Left cardiac atrium (tissue), 4 donors: Measurements from ENCODE around the gene CSRP1. TPM values are rescaled to one million over a fixed set of nuclear protein-coding genes. Genes with fewer than 3 reads are reported as not detected.
"Not testable (repeated sequence)": the region's sequence is repeated elsewhere in the genome, so short reads cannot be mapped to it uniquely, and the experiment has no call there.

ENCODE experiments used
- ATAC-seq, 2 donors: fragments of 200-7000 bp; cut with Tn5 transposase; one replicate each; pipeline ENCODE4 v1.9.1; 2020; ENCODE audit warnings: mild to moderate bottlenecking in 2 of 2, moderate library complexity in 2 of 2
- DNase-seq: peaks from one replicate; pipeline ENCODE4 v3.0.0-alpha.2; 2020
- intact Hi-C, 2 donors: fragments of 100-400 bp; cut with DNase I; formaldehyde crosslinking; loops; one replicate each; pipeline versions ENCODE4 v1.14.1 to v1.15.1; 2022 to 2023
- total RNA-seq, 2 donors: library from RNA; stranded (reverse); fragmentation: NEBNext Ultra II Directional; extraction: Animal tissue kit (Norgen Biotek cat#: 25700); gene quantifications; one replicate each; pipeline ENCODE4 v1.2.1, GENCODE V29; 2021
- donor health status: DM: no; HTN: yes; CAD: no.
- donor health status: DM: no; HTN: yes; CAD: no; lungs with severe emphysema.
- donor health status: DM: yes; HTN: yes; CAD: no.
- donor health status: Dilated cardiomyopathy.

CSRP1 gene
- total RNA-seq, 2 donors from 2014 or later: 95.1 to 154 TPM

DNA sequence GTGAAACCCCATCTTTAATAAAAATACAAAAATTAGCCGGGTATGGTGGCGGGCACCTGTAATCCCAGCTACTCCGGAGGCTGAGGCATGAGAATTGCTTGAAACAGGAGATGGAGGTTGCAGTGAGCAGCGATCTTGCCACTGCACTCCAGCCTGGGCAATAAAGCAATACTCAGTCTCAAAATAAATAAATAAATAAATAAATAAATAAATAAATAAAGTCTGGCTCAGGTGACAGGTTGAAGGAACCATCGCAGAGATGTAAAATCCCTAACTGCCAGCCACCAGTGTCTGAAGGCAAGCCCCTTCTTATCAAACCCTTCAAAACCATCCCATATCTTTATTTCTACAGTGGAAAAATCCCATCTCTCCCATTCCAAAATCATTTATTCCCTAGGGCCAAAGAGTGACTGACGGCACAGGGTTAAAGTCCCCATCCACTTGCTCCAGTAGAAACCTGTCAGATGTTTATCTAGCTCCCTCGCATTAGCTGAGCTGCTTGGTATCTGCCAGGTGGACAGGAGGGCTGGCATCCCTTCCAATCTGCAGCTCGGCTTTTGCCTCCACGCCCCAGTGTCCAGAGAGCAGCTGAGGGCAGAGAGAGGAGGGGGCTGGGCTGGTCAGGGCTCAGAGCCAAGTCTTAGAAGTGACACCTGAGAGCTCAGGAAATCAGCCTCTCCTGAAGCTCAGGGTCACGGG, 5.0 kb downstream of the CSRP1 start:
- intact Hi-C loops: no loop called here
- DNase-seq (no peak), ATAC-seq (no peak)

DNA sequence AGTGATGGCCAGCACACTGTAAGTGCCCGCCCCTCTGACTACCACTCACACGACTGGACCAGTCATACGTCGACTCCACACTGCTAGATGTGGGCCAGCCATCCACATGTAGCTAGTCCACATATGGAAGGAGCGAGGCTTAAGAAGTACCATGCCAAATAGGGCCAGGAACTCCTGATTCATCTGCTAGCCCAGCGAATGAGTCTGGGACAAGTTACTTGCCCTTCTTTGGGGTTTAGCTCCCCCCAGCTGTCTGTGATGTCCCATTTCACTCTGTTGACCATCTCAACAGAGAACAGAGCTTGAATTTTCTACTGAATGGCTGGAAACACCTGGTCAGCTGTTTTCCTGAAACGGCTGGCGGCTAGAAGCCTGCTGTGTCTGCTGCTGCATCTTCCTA, 5.8 kb downstream of the CSRP1 start:
- DNase-seq (no peak), ATAC-seq (no peak)
- intact Hi-C loops: no loop called here

DNA sequence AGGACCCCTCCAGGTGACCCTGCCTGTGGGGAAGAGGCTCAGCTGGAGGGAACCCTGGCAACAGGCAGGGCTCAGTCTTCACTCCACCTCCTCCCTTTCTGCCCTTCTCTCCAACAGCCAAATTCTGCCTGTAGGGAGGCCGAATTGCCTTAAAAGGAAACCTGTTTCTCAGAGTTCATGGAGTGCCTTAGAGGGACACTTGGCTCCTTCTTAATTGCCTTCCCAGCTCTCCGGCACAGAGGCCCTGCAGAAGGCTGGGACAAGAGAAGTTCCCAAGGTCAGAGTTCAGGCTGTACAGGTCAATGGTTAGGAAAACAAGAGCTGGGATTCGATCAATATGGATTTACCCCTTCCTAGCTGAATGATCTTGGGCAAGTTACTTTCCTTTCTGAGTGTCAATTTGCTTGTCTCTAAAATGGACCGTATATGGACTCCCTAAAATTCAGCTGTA, 6.2 kb downstream of the CSRP1 start:
- peak; percentile 17 to 49 for ATAC-seq
- no peak for DNase-seq
- intact Hi-C loops: no loop called here

DNA sequence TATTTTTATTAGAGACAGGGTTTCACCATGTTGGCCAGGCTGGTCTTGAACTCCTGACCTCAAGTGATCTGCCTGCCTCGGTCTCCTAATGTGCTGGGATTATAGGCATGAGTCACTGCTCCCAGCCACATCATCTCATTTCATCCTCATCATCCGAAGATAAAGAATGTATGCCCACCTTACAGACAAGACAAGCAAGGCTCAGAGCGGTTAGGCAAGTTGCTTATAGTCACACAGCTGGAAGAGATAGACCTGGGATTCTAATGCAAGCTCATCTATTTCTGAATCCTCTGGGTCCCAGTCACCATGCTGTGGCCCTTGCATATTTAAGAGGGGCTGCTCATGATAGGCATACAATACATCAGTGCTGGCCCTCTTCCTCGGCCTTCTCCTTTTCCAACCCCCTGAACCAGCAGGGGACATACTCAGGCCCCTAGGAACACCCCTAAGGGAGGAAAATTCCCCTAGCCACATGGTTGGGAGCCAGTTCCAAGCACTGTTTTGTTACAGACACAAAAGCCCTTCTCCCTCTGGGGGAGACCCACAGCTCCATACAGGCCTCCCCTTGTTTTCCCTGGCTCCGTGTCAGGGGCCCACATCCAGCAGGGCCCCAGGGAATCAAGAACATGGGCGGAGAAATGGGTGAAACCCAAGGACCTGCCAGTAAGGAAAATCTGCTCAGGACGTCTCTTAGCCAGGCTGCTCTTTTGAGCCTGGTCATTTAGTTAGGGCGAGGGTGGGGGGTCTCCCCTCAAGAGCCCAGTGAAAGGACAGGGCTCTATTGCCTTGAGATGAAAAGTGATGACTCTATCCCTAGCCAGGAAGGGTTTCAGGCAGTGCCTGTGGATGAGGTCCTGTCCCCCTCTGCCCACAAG, 6.9 kb downstream of the CSRP1 start:
- DNase-seq: peak; percentile 44
- intact Hi-C loops: no loop called here
- peak; percentile 5 to 38 for ATAC-seq

DNA sequence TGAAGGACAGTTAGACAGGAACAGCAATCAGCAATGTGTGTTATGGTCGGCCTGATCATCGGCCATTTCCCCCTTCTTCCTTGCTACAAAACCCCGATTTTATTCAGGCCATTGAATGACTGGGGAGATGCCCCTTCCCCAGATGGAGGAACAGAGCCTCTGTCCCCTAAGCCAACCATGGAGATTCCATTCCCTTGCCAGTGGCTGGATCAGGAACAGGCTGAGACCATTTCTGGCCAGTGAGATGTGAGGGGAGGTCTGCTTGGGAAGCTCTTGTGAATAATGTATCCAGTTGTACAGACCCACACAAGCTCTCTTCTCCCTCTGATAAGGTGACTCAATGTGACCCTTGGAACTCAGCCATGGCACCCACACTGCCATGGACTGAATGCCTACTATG, 7.7 kb downstream of the CSRP1 start:
- ATAC-seq (no peak), DNase-seq (no peak)
- intact Hi-C loops: no loop called here

DNA sequence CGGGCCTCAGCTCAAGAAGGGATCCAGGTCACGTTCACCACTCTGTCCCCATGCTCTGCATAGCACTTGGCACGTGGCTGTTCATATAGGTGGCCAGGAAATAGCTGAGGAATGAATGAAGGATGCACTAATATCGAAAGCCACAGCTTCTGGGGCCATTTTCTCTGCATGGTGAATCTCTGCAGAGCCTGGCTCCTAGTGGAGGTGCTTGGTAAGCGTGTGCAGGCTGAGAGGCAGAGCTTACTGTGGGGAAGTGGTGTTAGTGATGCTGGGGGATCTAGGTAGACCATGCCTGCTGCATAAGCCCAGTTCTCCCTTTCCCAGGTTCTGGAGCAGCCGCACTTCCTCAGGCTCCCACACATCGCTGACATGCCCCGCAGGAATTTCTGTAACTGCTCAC, 8.3 kb downstream of the CSRP1 start:
- ATAC-seq (no peak), DNase-seq (no peak)
- intact Hi-C loops: no loop called here

DNA sequence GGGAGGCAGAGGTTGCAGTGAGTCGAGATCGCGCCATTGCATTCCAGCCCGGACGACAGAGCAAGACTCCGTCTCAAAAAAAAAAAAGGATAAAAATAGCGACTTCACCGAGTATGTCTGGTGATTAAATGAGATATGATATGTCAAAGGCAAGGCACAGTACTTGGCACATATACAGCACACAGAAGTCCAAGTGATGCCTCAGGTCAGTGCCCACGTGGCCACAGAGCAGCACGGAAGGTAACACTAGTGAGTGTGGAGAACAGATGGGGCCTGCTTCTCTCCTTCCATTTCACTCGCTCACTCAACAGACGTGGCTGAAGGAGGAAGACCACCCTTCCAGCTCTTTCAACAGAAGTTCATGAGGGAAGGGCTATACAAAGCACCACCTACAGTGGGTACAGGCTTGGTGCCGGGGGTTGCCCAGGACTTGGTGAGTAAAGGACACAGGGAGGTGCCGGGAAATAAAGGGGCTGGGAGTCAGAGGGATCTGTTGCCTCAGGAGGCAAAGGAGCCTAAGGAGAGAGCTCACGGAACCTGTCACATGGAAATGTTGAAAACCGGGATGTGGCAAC, 8.9 kb downstream of the CSRP1 start:
- no peak for ATAC-seq
- no peak for DNase-seq
- intact Hi-C loops: no loop called here

DNA sequence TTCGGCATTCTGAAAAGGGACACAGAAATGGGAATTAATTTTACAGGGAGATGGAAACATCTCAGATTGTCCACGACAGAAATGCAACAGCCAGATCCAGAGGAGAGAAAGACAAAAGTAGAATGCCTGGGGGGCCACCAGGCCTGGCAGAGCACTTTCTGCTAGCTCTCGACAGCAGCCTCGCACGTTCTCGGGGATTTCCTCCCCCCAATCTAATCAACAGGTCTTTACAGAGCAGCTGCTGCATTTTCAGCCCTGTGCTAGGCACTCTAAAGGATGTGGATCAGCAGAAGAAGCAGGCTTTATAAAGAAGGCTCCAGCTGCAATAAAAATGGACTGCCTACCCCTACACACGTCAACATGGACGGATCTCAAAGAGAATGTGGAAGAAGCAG, 10.6 kb downstream of the CSRP1 start:
- intact Hi-C loops: no loop called here
- DNase-seq: no peak
- no peak for ATAC-seq

DNA sequence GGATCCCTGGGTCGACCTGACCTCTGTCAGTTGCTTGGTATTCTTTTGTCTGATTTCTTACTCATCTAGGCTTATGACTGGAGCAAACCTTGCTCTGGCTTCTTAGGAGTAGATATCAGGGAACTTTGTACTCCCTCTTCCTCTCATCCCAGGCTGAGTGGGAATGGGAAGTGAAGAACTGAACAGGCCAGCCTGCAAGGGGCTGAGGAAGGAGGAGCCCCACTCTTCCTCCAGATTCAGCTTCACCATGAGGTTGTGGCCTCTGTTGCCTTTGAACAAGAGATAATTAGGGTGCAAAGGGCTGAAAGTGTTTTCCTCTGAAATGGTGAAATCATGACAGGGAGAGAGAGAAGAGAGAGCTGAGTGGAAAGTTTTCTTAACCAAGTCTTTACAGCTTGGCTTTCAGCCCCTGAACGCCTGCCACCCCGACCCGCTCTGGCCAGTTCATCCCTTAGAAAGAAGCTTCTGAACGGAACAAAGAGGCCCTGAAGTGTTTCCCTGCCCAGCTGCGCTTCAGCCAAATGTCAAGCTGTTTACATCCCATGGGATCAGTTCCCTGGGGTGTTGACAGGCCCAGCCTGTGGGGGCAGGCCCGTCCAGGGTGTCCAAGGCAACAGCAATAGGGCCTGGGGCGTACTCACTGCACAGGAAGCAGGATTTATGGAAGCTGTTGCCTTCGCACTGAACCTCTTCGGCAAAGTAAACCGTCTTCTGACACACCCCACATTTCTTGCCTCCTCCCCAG, 11.2 kb downstream of the CSRP1 start:
- DNase-seq: peak; percentile 77
- intact Hi-C loops: no loop called here
- ATAC-seq: peak; percentile 72 to 73

DNA sequence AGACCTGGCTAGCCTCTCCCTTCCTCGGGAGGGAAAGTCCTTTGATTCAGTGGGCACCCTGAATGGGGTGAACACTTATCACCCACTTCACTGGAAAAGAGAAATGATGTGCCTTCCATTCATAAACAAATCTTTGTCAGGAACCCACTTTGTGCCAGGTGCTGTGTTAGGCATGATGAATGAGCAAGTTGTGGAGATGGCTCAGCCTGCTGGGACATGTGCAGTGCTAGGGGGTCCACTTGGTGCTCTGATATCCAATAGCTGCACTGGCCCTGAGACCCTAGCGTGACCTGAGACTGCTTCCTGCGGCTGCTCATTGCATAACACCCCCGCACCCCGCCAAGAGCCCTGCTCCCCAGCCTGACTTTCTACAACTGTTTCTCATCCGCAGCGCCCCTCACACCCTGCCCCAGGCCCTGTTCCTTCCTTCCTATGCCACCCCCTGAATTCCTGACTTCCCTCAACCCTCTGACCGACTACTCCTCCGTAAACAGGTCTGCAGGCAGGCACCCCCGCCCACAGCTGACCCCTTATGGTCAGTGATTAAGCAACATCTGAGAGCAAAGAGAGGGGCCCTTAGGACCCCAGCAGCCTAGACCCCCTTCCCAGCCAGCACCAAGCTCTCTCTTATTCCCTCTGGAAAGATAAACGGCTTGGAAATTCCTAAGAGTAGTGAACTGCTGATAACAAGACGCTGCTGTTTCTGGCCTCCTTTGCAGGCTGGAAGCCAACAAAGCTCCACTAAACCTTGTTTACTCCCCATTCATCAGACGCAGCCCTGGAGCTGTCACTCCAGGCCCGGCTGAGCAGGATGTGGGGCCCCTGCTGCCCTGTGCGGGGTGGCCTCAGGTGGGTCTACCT, 12.9 kb downstream of the CSRP1 start:
- DNase-seq: peak; percentile 65
- ATAC-seq: peak; percentile 42 to 47
- intact Hi-C loops: no loop called here

DNA sequence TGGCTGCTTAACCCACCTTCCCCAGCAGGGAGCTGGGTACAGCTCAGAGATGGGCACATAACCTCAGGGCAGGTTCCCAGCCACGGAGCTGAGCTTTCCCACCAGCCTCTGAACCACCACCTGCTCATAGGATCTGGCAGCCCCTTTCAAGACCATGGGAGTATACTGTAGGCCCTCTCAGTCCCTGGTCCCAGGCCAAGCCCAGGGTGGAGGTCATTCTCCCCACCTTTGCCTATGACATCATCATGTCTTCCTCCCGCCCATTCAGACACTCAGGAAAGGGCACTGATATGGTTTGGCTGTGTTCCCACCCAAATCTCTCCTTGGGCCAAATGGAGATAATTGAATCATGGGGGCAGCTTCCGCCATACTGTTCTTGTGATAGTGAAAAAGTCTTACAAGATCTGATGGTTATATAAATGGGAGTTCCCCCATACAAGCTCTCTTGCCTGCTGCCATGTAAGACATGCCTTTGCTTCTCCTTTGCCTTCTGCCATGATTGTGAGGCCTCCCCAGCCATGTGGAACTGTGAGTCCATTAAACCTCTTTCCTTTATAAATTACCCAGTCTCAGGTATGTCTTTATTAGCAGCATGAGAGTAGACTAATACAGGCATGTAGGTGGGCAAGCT, 13.8 kb downstream of the CSRP1 start:
- ATAC-seq: peak in 1 of 2 donors; percentile 34
- intact Hi-C loops: not testable (repeated sequence)
- DNase-seq: peak; percentile 51

DNA sequence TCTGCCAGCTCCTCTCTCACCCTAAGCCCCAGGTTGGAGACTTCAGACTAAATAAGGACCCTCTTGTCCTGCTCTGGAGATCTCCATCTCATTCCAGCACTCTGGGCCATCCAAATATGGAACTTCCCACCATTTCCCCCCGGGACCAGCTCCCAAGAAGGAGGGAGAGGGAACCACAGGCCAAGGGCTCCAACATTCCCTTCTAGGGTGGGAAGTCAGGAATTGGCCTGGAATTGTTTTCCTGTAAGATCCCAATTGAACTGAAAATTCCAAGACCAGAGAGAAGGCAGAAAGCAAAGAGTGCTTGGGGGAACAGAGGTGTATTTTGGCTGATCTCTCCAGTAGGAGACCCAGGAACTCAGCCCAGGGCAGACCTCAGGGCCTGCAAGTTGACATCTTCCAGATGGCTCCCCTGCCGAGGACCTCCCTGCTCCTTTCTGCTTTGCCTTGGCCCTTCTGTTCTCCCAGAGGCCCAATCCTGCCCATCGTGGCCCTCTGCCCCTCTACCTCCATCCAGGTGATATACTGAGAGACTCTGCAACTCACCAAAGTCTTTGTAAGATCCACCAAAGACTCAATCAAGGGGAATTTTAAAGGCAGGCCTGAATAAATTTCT, 14.9 kb downstream of the CSRP1 start:
- DNase-seq: no peak
- intact Hi-C loops: no loop called here

DNA sequence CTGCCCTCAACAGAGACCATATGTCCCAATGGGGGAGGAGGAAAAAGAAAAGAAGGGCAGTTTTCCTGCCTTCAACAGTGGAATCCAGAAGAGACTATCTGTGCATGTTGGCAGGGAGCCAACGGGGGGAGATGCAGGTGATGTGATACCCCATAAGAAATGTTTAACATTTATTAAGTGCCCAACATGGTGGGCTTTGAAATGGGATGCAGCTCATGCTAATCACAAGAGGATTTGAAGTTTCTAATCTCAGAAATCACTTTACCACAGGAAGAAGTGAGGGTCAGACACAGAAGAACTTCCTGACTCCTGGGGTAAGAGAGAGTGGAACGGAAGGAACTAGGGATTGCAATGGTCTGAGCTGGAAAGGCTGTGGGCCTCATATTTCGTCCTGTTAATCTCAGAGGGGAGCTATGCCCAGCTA, 16.2 kb downstream of the CSRP1 start:
- ATAC-seq (no peak), DNase-seq (no peak)
- intact Hi-C loops: no loop called here

More for the DNA sequence above, 14.9 kb downstream of the CSRP1 start:
- ATAC-seq: no peak

DNA sequence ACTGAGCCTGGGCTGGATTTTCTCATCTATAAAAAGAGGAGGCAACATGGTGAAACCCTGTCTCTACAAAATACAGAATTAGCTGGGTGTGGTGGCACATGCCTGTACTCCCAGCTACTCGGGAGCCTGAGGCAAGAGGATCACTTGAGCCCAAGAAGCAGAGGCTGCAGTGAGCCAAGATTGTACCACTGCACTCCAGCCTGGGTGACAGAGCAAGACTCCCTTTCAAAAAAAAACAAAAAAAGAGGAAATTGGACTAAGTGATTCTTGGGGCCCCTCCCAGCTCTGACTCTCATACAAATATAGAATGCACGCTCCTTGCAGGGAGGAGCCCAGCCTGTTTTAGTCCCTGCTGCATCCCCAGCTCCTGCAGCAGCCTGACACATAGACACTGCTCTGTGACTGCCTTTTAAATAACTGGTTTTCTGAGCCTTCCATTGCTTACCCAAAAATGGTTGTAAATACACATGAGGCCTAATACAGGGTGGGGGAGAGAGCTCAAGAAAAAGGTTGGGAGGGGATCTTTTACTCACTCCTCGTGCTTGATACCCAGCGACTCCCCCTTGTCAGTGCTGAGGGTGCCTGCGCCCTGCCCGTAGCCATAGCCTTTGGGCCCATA, 17.2 kb downstream of the CSRP1 start:
- no peak for ATAC-seq
- DNase-seq: no peak
- intact Hi-C loops: no loop called here

DNA sequence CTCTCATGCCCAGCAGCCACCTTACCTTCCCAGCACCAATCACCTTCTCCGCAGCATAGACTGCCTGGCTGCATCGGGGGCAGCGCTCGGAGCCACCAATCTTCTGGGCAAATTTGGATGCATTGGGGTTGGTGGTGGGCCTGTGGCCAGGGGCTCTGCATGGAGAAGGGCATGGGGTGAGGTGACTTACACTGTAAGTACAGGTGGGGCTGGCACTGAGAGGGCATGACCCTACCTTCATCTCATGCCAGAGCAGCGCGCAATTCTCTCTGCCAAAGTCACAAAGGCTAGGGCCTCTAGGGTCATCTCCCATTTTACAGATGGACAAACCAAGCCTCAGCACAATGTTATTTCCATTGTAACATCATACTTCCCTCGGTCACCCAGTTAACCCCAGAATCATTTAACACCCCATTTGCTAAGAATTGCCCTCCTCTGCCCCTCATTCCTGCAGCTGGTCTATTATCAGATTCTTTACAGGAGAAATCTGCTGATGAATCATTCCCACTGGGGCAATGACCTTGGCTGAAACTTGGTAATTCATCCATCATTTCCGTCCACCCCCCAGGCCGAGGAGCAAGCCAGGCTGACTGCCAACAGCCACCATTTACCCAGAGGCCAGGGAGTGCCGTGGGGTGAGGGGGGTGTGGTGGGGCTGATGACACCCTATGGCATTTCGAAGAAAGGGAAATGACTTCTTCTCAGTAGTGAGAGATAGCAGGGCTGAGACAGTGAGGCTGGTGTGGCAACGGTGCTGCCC, 17.9 kb downstream of the CSRP1 start:
- peak; percentile 77 for DNase-seq
- ATAC-seq: peak in 1 of 2 donors; percentile 25
- intact Hi-C loops: no loop called here

DNA sequence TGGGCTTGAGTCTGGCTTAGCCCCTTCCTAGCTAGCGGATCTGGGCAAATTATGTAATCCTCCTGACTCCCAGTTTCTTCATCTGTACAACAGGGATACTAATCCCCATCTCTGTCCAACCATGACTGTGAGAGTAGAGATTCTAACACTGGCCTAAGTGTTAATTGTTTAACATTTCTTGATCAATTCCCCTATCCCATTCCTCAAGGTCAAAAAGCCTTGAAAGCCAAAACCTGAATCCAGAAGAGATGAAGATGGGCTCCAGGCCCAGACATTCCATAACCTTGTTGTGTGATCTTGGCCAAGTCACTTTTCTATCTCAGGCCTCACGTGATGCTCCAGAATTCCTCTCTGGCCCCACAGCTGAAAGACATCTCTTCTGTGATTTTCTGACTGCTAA, 19.2 kb downstream of the CSRP1 start:
- intact Hi-C loops: no loop called here
- no peak for ATAC-seq

DNA sequence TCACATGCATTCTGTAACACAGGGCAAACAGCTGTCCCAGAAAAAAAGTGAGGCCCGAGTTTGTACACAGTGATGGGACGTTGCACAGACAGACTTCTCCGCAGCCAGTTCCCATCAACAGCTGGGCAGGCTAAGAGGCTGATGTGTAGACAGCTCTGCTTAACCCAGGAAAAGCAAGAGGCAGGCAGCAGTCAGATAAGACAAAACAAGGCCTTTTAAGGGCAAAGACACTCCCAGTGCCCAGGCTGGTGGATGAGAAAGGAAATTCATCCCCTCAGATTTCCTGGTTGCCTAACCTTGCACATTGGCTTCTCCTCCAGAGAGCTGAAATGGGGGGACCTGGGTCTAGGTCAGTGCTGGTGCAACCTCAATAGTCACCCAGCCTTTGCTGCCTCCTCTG, 20.7 kb downstream of the CSRP1 start:
- intact Hi-C loops: no loop called here
- ATAC-seq (peak in 1 of 2 donors; percentile 4), DNase-seq (no peak)

More for the DNA sequence above, 19.2 kb downstream of the CSRP1 start:
- no peak for DNase-seq
